Measurements from ENCODE around the gene CLRN3. TPM values are rescaled to one million over a fixed set of nuclear protein-coding genes. Genes with fewer than 3 reads are reported as not detected.

The CLRN3 gene
- total and polyA plus RNA-seq, 9 of the 15 experiments (the other 6 are each of a cell fraction or from before 2014, with no cell fraction given): not detected

DNA sequence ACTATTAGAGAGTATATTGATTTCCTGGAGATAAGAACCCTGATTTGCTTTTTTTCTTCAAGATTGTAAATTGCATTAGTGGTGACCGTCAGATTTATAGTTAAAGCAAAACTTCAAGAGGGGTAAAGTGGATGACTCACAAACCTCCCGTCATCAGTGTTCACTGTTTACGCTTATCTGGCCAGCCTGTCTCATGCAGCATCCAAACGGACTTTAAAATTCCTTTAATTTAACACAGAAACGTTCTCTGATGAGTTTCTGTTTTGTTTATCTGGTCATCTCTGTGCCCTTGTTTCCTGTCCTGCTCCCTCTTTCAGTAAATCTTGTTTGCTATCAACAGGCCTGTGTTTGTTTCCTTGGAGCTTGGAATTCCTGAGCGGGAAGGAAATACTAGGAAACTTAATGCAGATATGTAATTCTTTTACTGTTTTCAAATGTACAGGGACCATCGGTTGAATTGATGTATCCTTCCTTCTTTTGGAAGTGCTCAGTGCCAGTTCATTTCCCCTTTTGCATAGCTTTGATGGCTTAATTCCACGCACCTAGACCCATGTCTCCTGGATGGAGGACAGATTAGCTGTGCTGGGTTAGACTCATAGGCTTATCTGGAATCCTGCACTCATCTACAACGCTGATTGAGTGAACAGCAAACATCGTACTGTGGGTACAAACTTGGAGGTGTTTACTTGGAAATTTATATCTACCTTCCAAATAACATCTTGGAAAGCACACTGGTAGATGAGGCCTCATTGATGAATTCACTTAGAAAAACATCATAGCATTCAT lies 35.5 kb upstream of the CLRN3 start:
- ATAC-seq: no peak
- no TSS peak for BruUV-seq (replicated peaks)
- POLR2A ChIA-PET: interaction anchor here (1.0 kb wide), 1 partner anchor 8 kb away, joined by 4 read pairs; no protein-coding TSS in a partner anchor
- no peak overlapping the region for H3K27ac ChIP-seq (ENCODE audit: extremely low read depth, low read depth, low read length)
- WGBS (ENCODE audit: insufficient coverage, low coverage, missing lambda C conversion rate): under 1% methylated on average over 10 of the region's 10 CpGs
- no peaks in the 10 kb centered on the region for H3K36me3 ChIP-seq (ENCODE audit: control insufficient read depth, insufficient read depth, low read length)
- no peaks in the 10 kb centered on the region for H3K4me1 ChIP-seq (replicated peaks in 1 of 2; ENCODE audit: control insufficient read depth in 2 of 2, insufficient read depth in 2 of 2, low read length in 2 of 2)
- intact Hi-C loops (cut with micrococcal nuclease): no loop called here
- CTCF ChIA-PET (ENCODE audit: low intra/inter-chr PET ratio): no interaction called here
- H3K79me2 ChIP-seq (ENCODE audit: control insufficient read depth, insufficient read depth, low read length): no peaks in the 10 kb centered on the region
- H3K9me1 ChIP-seq (ENCODE audit: control insufficient read depth, insufficient read depth, low read length): no peaks in the 10 kb centered on the region
- H3K4me2 ChIP-seq (ENCODE audit: insufficient read depth, low read length): no peak overlapping the region
- no peak overlapping the region for H2AFZ ChIP-seq (ENCODE audit: low read depth, low read length)
- no peaks in the 10 kb centered on the region for H3K9me3 ChIP-seq (replicated peaks; ENCODE audit: control insufficient read depth, insufficient read depth, low read depth, low read length)
- no peaks in the 10 kb centered on the region for H4K20me1 ChIP-seq (replicated peaks; ENCODE audit: control insufficient read depth, insufficient read depth, low read length)
- peaks cover 0 to 6% of the 10 kb centered on the region in 2 experiments; a peak in 2 of 5 replicates for H3K27me3 ChIP-seq (ENCODE audit: control insufficient read depth in 2 of 2, insufficient read depth in 2 of 2, low read length in 2 of 2)
- in situ Hi-C loops (cut with MboI): no loop called here
- FAIRE-seq: no peak
- no peak overlapping the region for H3K4me3 ChIP-seq
- no peak for DNase-seq (ENCODE audit: extremely low read depth in 1 of 4, low spot score in 3 of 4)
- H3K9ac ChIP-seq (ENCODE audit: insufficient read depth in 1 of 2, low read depth in 2 of 2, low read length in 2 of 2): no peak overlapping the region
- TF ChIP-seq CEBPG (CRISPR knock-in tag; IDR thresholded peaks at IDR 0.05) (no peak), CEBPG (tag; conservative IDR thresholded peaks at IDR 0.05 in 1 of 2, IDR thresholded peaks at IDR 0.05 in 1 of 2) (no peak), ZFPM2 (CRISPR knock-in tag; IDR thresholded peaks at IDR 0.05) (no peak), MEIS2 (IDR thresholded peaks at IDR 0.05; ENCODE audit: partially characterized antibody) (no peak), BCL6 (CRISPR knock-in tag; IDR thresholded peaks at IDR 0.05) (no peak), SMAD3 (CRISPR knock-in tag; conservative IDR thresholded peaks at IDR 0.05) (no peak), SETDB1 (IDR thresholded peaks at IDR 0.05; ENCODE audit: low read length) (no peak), CSDE1 (IDR thresholded peaks at IDR 0.05) (no peak), EZH2 (IDR thresholded peaks at IDR 0.05; ENCODE audit: borderline replicate concordance, low read depth, low read length) (no peak), MTF1 (CRISPR knock-in tag; IDR thresholded peaks at IDR 0.05; ENCODE audit: borderline replicate concordance) (no peak), NUFIP1 (IDR thresholded peaks at IDR 0.05; ENCODE audit: partially characterized antibody) (no peak), ZNF143 (CRISPR knock-in tag; IDR thresholded peaks at IDR 0.05) (no peak), MTA1 (IDR thresholded peaks at IDR 0.05; ENCODE audit: borderline replicate concordance) (no peak), PTRF (tag; IDR thresholded peaks at IDR 0.05) (no peak), ESRRA (IDR thresholded peaks at IDR 0.05; ENCODE audit: borderline replicate concordance, low read depth) (no peak)
- TF ChIP-seq, protein P1, sequence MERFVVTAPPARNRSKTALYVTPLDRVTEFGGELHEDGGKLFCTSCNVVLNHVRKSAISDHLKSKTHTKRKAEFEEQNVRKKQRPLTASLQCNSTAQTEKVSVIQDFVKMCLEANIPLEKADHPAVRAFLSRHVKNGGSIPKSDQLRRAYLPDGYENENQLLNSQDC (CRISPR knock-in tag; IDR thresholded peaks at IDR 0.05): no peak
- TF ChIP-seq, protein P2, sequence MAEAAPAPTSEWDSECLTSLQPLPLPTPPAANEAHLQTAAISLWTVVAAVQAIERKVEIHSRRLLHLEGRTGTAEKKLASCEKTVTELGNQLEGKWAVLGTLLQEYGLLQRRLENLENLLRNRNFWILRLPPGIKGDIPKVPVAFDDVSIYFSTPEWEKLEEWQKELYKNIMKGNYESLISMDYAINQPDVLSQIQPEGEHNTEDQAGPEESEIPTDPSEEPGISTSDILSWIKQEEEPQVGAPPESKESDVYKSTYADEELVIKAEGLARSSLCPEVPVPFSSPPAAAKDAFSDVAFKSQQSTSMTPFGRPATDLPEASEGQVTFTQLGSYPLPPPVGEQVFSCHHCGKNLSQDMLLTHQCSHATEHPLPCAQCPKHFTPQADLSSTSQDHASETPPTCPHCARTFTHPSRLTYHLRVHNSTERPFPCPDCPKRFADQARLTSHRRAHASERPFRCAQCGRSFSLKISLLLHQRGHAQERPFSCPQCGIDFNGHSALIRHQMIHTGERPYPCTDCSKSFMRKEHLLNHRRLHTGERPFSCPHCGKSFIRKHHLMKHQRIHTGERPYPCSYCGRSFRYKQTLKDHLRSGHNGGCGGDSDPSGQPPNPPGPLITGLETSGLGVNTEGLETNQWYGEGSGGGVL (CRISPR knock-in tag; IDR thresholded peaks at IDR 0.05): no peak
- TF ChIP-seq, protein P3, sequence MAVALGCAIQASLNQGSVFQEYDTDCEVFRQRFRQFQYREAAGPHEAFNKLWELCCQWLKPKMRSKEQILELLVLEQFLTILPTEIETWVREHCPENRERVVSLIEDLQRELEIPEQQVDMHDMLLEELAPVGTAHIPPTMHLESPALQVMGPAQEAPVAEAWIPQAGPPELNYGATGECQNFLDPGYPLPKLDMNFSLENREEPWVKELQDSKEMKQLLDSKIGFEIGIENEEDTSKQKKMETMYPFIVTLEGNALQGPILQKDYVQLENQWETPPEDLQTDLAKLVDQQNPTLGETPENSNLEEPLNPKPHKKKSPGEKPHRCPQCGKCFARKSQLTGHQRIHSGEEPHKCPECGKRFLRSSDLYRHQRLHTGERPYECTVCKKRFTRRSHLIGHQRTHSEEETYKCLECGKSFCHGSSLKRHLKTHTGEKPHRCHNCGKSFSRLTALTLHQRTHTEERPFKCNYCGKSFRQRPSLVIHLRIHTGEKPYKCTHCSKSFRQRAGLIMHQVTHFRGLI (CRISPR knock-in tag; IDR thresholded peaks at IDR 0.05): no peak
- TF ChIP-seq, protein P4, sequence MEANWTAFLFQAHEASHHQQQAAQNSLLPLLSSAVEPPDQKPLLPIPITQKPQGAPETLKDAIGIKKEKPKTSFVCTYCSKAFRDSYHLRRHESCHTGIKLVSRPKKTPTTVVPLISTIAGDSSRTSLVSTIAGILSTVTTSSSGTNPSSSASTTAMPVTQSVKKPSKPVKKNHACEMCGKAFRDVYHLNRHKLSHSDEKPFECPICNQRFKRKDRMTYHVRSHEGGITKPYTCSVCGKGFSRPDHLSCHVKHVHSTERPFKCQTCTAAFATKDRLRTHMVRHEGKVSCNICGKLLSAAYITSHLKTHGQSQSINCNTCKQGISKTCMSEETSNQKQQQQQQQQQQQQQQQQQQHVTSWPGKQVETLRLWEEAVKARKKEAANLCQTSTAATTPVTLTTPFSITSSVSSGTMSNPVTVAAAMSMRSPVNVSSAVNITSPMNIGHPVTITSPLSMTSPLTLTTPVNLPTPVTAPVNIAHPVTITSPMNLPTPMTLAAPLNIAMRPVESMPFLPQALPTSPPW (CRISPR knock-in tag; IDR thresholded peaks at IDR 0.05): no peak
